ENCODE measurements around the gene OASL. TPM values are rescaled to one million over a fixed set of nuclear protein-coding genes. Genes with fewer than 3 reads are reported as not detected.
"Not testable (repeated sequence)": the region's sequence is repeated elsewhere in the genome, so short reads cannot be mapped to it uniquely, and the experiment has no call there.

Gene OASL
- total and polyA plus RNA-seq, 2 donors from 2014 or later, result 1.0 TPM

DNA sequence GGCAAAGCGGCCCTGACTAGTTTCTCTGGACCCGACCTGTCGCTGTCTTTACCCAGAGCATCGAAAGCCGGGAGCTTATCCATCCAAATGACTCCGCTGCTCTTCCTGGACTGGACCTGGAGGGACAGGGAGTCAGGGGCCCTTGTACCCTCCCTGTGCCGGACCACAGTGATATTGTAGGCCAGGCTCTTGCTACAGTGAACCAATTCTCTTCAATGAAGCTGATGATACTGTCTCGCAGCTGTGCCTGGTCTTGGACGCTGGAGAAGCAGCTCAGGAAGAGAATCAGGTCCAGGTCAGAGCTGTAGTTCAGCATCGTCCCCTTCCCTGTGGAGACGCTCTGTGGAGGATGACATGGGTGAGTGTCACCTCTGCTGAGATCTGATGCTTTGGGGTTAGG, 14.7 kb upstream of the OASL start:
- Histone ChIP-seq H3K36me3 (ENCODE audit: control insufficient read depth in 2 of 3, insufficient read depth in 3 of 3, low read length in 3 of 3) (no peaks in the 10 kb centered on the region), H3K9ac (ENCODE audit: low read length in 3 of 3) (no peak overlapping the region), H3K9me3 (ENCODE audit: control insufficient read depth in 2 of 3, insufficient read depth in 1 of 3, low read length in 3 of 3) (no peaks in the 10 kb centered on the region), H3K27me3 (ENCODE audit: control insufficient read depth, insufficient read depth, low read length) (no peaks in the 10 kb centered on the region), H3K4me3 (ENCODE audit: low read length in 3 of 3) (no peak overlapping the region), H3K4me1 (ENCODE audit: control insufficient read depth in 2 of 3, insufficient read depth in 2 of 3, low read depth in 1 of 3, low read length in 3 of 3) (no peaks in the 10 kb centered on the region), H3K27ac (ENCODE audit: low read depth in 2 of 2, low read length in 2 of 2) (no peak overlapping the region)
- intact Hi-C loops (cut with DNase I), result no loop called here
- FAIRE-seq, result no peak
- no peak for DNase-seq
- TF ChIP-seq, protein P1, sequence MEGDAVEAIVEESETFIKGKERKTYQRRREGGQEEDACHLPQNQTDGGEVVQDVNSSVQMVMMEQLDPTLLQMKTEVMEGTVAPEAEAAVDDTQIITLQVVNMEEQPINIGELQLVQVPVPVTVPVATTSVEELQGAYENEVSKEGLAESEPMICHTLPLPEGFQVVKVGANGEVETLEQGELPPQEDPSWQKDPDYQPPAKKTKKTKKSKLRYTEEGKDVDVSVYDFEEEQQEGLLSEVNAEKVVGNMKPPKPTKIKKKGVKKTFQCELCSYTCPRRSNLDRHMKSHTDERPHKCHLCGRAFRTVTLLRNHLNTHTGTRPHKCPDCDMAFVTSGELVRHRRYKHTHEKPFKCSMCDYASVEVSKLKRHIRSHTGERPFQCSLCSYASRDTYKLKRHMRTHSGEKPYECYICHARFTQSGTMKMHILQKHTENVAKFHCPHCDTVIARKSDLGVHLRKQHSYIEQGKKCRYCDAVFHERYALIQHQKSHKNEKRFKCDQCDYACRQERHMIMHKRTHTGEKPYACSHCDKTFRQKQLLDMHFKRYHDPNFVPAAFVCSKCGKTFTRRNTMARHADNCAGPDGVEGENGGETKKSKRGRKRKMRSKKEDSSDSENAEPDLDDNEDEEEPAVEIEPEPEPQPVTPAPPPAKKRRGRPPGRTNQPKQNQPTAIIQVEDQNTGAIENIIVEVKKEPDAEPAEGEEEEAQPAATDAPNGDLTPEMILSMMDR (IDR thresholded peaks at IDR 0.05; ENCODE audit: borderline replicate concordance, extremely low read depth, insufficient read depth), result no peak

DNA sequence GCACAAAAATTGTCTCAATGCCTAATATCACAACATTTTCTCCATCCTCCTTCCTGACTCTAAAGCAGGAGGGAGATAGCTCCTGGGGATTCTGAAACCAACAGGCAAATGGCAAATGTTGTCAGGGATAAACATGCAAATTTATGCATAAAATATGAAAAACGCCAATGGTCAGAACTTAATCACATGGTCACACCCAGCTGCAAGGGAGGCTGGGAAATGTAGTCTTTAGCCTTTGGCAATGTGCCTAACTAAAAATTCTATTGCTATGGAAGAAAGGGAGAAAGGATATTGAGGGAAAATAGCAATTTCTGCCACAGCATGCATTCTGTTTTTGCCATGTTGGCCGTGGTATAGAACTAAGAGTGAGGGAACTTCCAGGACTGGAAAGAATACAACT, 11.7 kb upstream of the OASL start:
- Histone ChIP-seq H3K4me3 (ENCODE audit: low read length in 3 of 3) (no peak overlapping the region), H3K4me1 (ENCODE audit: control insufficient read depth in 2 of 3, insufficient read depth in 2 of 3, low read depth in 1 of 3, low read length in 3 of 3) (no peaks in the 10 kb centered on the region), H3K9ac (ENCODE audit: low read length in 3 of 3) (no peak overlapping the region), H3K27ac (ENCODE audit: low read depth in 2 of 2, low read length in 2 of 2) (no peak overlapping the region), H3K36me3 (ENCODE audit: control insufficient read depth in 2 of 3, insufficient read depth in 3 of 3, low read length in 3 of 3) (no peaks in the 10 kb centered on the region), H3K27me3 (ENCODE audit: control insufficient read depth, insufficient read depth, low read length) (no peaks in the 10 kb centered on the region), H3K9me3 (ENCODE audit: control insufficient read depth in 2 of 3, insufficient read depth in 1 of 3, low read length in 3 of 3) (no peaks in the 10 kb centered on the region)
- FAIRE-seq (no peak), DNase-seq (no peak)
- intact Hi-C loops (cut with DNase I), result no loop called here
- TF ChIP-seq, protein P1 (IDR thresholded peaks at IDR 0.05; ENCODE audit: borderline replicate concordance, extremely low read depth, insufficient read depth), result no peak

DNA sequence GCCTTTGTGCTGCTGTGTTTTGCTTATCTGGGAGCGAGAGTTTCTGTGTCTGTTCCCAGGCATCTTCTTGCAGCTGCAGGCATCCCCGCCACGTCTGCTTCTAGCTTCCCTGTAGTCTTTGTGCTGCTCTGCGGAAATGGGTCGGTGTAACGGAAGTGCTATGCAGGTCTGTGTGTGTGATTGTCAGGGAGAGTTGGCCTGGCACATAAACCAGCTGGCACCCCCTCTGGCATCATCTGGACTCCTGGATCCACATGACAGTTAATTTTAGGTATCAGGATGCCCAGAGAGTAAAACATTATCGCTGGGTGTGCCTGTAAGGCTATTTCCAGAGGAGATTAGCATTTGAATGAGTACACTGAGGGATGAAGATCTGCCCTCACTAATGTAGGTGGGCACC, 9.4 kb upstream of the OASL start:
- Histone ChIP-seq H3K9me3 (ENCODE audit: control insufficient read depth in 2 of 3, insufficient read depth in 1 of 3, low read length in 3 of 3) (no peaks in the 10 kb centered on the region), H3K27ac (ENCODE audit: low read depth in 2 of 2, low read length in 2 of 2) (no peak overlapping the region), H3K4me1 (ENCODE audit: control insufficient read depth in 2 of 3, insufficient read depth in 2 of 3, low read depth in 1 of 3, low read length in 3 of 3) (no peaks in the 10 kb centered on the region), H3K4me3 (ENCODE audit: low read length in 3 of 3) (no peak overlapping the region), H3K9ac (ENCODE audit: low read length in 3 of 3) (no peak overlapping the region), H3K27me3 (ENCODE audit: control insufficient read depth, insufficient read depth, low read length) (no peaks in the 10 kb centered on the region), H3K36me3 (ENCODE audit: control insufficient read depth in 2 of 3, insufficient read depth in 3 of 3, low read length in 3 of 3) (no peaks in the 10 kb centered on the region)
- FAIRE-seq (no peak), DNase-seq (no peak)
- TF ChIP-seq, protein P1 (IDR thresholded peaks at IDR 0.05; ENCODE audit: borderline replicate concordance, extremely low read depth, insufficient read depth), result no peak
- intact Hi-C loops (cut with DNase I), result no loop called here

DNA sequence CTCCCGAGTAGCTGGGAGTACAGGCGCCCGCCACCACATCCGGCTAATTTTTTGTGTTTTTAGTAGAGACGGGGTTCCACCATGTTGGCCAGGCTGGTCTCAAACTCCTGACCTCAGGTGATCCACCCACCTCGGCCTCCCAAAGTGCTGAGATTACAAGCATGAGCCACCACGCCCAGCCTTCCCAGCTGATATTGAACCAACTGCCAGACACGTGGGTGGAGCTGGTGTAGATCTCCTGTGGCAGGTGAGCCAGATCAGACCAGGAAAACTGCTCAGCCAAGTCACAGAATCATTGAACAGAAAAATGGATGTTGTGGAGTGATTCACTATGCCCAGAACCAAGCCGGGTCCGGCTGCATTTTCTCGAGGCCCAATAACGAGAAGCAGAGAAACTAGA, 8.4 kb upstream of the OASL start:
- DNase-seq; intact Hi-C loops (cut with DNase I); FAIRE-seq; H3K9ac ChIP-seq (ENCODE audit: low read length in 3 of 3); H3K36me3 ChIP-seq (ENCODE audit: control insufficient read depth in 2 of 3, insufficient read depth in 3 of 3, low read length in 3 of 3); H3K9me3 ChIP-seq (ENCODE audit: control insufficient read depth in 2 of 3, insufficient read depth in 1 of 3, low read length in 3 of 3); H3K4me1 ChIP-seq (ENCODE audit: control insufficient read depth in 2 of 3, insufficient read depth in 2 of 3, low read depth in 1 of 3, low read length in 3 of 3); H3K27me3 ChIP-seq (ENCODE audit: control insufficient read depth, insufficient read depth, low read length); H3K27ac ChIP-seq (ENCODE audit: low read depth in 2 of 2, low read length in 2 of 2); H3K4me3 ChIP-seq (ENCODE audit: low read length in 3 of 3): not testable (repeated sequence)

Measured in kidney (tissue), 14 donors.